ENCODE results near the gene CFAP161. TPM values are rescaled to one million over a fixed set of nuclear protein-coding genes. Genes with fewer than 3 reads are reported as not detected.

Gene CFAP161
- total RNA-seq, 1 donor from 2014 or later = 0.36 TPM

- Mint-ChIP-seq H3K27me3 (peaks cover 57% of the 10 kb centered on the region), H3K4me3 (no peak overlapping the region), H3K9me3 (no peaks in the 10 kb centered on the region), H3K36me3 (no peaks in the 10 kb centered on the region), H3K4me1 (ENCODE audit: unreplicated experiment) (peaks cover 4% of the 10 kb centered on the region), H3K27ac (no peak overlapping the region)
- no peak for DNase-seq (ENCODE audit: extremely low spot score, unreplicated experiment)
- no peak for TF ChIP-seq CTCF (conservative IDR thresholded peaks at IDR 0.05)
These were observed 35.0 kb upstream of the CFAP161 start for GRCh38 chr15:81098861-81099651.

- DNase-seq (ENCODE audit: extremely low spot score, unreplicated experiment) = no peak
- Mint-ChIP-seq H3K4me1 (ENCODE audit: unreplicated experiment) (peaks cover 5% of the 10 kb centered on the region), H3K4me3 (no peak overlapping the region), H3K27ac (no peak overlapping the region), H3K9me3 (no peaks in the 10 kb centered on the region), H3K36me3 (no peaks in the 10 kb centered on the region), H3K27me3 (peaks cover 60% of the 10 kb centered on the region)
- TF ChIP-seq CTCF (conservative IDR thresholded peaks at IDR 0.05) = no peak
These were observed 31.9 kb upstream of the CFAP161 start for GRCh38 chr15:81101894-81102815.

- Mint-ChIP-seq H3K4me1 (ENCODE audit: unreplicated experiment) (peaks cover 5% of the 10 kb centered on the region), H3K4me3 (no peak overlapping the region), H3K27me3 (peaks cover 45% of the 10 kb centered on the region), H3K36me3 (no peaks in the 10 kb centered on the region), H3K9me3 (no peaks in the 10 kb centered on the region), H3K27ac (no peak overlapping the region)
- TF ChIP-seq CTCF (conservative IDR thresholded peaks at IDR 0.05) = no peak
- DNase-seq (ENCODE audit: extremely low spot score, unreplicated experiment) = no peak
These were observed 30.2 kb upstream of the CFAP161 start for GRCh38 chr15:81103857-81104256.

GRCh38 chr15:81105545-81105944, 28.5 kb upstream of the CFAP161 start:
- no peak overlapping the region for H3K27ac Mint-ChIP-seq
- no peaks in the 10 kb centered on the region for H3K9me3 Mint-ChIP-seq
- H3K4me1 Mint-ChIP-seq (ENCODE audit: unreplicated experiment) = peaks cover 5% of the 10 kb centered on the region

GRCh38 chr15:81106560-81106959, 27.5 kb upstream of the CFAP161 start:
- Mint-ChIP-seq H3K4me3 (no peak overlapping the region), H3K4me1 (ENCODE audit: unreplicated experiment) (peaks cover 11% of the 10 kb centered on the region), H3K27ac (peak overlapping the region; percentile 29), H3K27me3 (peaks cover 44% of the 10 kb centered on the region), H3K36me3 (no peaks in the 10 kb centered on the region), H3K9me3 (no peaks in the 10 kb centered on the region)
- no peak for DNase-seq (ENCODE audit: extremely low spot score, unreplicated experiment)
- peak; percentile 83 for TF ChIP-seq CTCF (conservative IDR thresholded peaks at IDR 0.05)

More at GRCh38 chr15:81105545-81105944, 28.5 kb upstream of the CFAP161 start:
- Mint-ChIP-seq H3K36me3 (no peaks in the 10 kb centered on the region), H3K4me3 (no peak overlapping the region), H3K27me3 (peaks cover 37% of the 10 kb centered on the region)
- no peak for DNase-seq (ENCODE audit: extremely low spot score, unreplicated experiment)
- no peak for TF ChIP-seq CTCF (conservative IDR thresholded peaks at IDR 0.05)
